ENCODE data around the gene STRC.

DNA sequence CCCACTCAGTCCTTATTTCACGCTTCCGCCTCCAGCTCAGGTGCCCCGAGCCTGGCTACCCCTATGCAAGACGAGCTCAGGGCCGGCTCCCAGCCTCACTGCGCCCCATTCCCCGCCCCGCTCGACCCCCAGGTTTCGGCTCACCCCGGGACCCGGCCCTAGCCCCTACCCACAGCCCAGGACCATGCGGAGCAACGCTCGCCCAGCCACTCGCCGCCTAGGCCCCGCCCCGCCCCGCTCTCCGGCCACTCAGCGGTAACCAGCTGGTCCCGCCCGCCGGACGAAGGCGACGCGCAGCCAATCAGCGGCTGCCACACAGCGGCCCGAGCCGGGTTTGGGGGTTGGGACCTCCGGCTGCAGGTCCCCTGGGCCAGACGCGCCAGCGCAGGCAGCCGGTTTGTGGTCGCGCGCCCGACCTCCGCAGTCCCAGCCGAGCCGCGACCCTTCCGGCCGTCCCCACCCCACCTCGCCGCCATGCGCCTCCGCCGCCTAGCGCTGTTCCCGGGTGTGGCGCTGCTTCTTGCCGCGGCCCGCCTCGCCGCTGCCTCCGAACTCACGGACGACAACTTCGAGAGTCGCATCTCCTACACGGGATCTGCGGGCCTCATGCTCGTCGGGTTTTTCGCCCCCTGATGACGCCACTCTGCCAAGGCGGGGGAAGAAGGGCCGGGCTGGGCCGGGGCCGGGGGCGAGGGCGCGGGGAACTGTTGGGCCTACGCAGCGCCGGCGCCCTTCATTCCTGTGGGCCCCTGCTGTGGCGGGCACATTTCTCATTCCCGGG, 30.2 kb upstream of the STRC start, which contains the start of gene CATSPER2:
- TF ChIP-seq EZH2 (IDR thresholded peaks at IDR 0.05; ENCODE audit: borderline replicate concordance, low read depth, low read length, severe bottlenecking) (no peak), FOS (IDR thresholded peaks at IDR 0.05; ENCODE audit: borderline replicate concordance, insufficient read depth, low read length) (no peak), POLR2A (IDR thresholded peaks at IDR 0.05; ENCODE audit: low read depth, low read length) (no peak), POLR2AphosphoS5 (IDR thresholded peaks at IDR 0.05; ENCODE audit: insufficient read depth, low read depth, low read length) (no peak), MYC (IDR thresholded peaks at IDR 0.05; ENCODE audit: low read depth, low read length) (no peak)
- TF ChIP-seq, protein P1, sequence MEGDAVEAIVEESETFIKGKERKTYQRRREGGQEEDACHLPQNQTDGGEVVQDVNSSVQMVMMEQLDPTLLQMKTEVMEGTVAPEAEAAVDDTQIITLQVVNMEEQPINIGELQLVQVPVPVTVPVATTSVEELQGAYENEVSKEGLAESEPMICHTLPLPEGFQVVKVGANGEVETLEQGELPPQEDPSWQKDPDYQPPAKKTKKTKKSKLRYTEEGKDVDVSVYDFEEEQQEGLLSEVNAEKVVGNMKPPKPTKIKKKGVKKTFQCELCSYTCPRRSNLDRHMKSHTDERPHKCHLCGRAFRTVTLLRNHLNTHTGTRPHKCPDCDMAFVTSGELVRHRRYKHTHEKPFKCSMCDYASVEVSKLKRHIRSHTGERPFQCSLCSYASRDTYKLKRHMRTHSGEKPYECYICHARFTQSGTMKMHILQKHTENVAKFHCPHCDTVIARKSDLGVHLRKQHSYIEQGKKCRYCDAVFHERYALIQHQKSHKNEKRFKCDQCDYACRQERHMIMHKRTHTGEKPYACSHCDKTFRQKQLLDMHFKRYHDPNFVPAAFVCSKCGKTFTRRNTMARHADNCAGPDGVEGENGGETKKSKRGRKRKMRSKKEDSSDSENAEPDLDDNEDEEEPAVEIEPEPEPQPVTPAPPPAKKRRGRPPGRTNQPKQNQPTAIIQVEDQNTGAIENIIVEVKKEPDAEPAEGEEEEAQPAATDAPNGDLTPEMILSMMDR (IDR thresholded peaks at IDR 0.05; ENCODE audit: extremely low read depth in 1 of 2, insufficient read depth in 1 of 2, low read depth in 1 of 2, low read length in 2 of 2) = no peak

Measured in endothelial cell of umbilical vein (primary cell).